Right atrium auricular region (tissue), 2 donors: Measurements from ENCODE around the gene TNF. TPM values are rescaled to one million over a fixed set of nuclear protein-coding genes. Genes with fewer than 3 reads are reported as not detected.

Experiments
- DNase-seq: peaks from one replicate; pipeline ENCODE4 v3.0.0-alpha.2; 2019; ENCODE audit warnings: low spot score
- H3K27ac ChIP-seq, 2 donors: fragments of 200-600 bp; sonication (generic); 1 replicate in 1 of 2; 2 replicates in 1 of 2; pipeline ENCODE4 v1.5.1; 2016 to 2019
- H3K27me3 ChIP-seq, 2 donors: fragments of 200-600 bp; sonication (generic); one replicate each; pipeline versions ENCODE4 v1.5.1 to v1.6.0; 2017 to 2019
- H3K36me3 ChIP-seq: fragments of 200-600 bp; sonication (generic); one replicate; pipeline ENCODE4 v1.5.1; 2016
- H3K4me1 ChIP-seq, 2 donors: fragments of 200-600 bp; sonication (generic); one replicate each; pipeline versions ENCODE4 v1.5.1 to v1.6.0; 2017 to 2019
- H3K4me3 ChIP-seq, 2 donors: fragments of 200-600 bp; sonication (generic); 1 replicate in 1 of 2; 2 replicates in 1 of 2; pipeline ENCODE4 v1.5.1; 2017 to 2019; ENCODE audit warnings: mild to moderate bottlenecking in 1 of 2, moderate library complexity in 1 of 2
- H3K9me3 ChIP-seq, 2 donors: fragments of 200-600 bp; sonication (generic); one replicate each; pipeline ENCODE4 v1.5.1; 2019
- CTCF ChIP-seq, 2 donors: fragments of 200-600 bp; sonication (generic); IDR thresholded peaks; one replicate each; pipeline ENCODE4 v1.5.1; 2019; ENCODE audit warnings: antibody characterized with exemption in 2 of 2
- total RNA-seq, 2 donors: library from RNA; depleted of rRNA; stranded (reverse); fragments of >200 nt; gene quantifications; one replicate each; pipeline ENCODE4 v1.1.0, GENCODE V29; 2016

Gene TNF
- total RNA-seq, 2 donors from 2014 or later = 0.51 TPM; not detected in 1

GRCh38 chr6:31592396-31592771 lies 17.0 kb downstream of the TNF start:
- no peak for DNase-seq
- no peaks in the 10 kb centered on the region for H3K9me3 ChIP-seq
- H3K36me3 ChIP-seq = no peaks in the 10 kb centered on the region
- no peaks in the 10 kb centered on the region for H3K27me3 ChIP-seq
- H3K27ac ChIP-seq = no peak overlapping the region
- H3K4me1 ChIP-seq = no peaks in the 10 kb centered on the region
- no peak for TF ChIP-seq CTCF (IDR thresholded peaks at IDR 0.05)
- H3K4me3 ChIP-seq = no peak overlapping the region

- no peaks in the 10 kb centered on the region for H3K4me1 ChIP-seq
- no peaks in the 10 kb centered on the region for H3K27me3 ChIP-seq
- no peak overlapping the region for H3K4me3 ChIP-seq
- TF ChIP-seq CTCF (IDR thresholded peaks at IDR 0.05) = peak in 1 of 2 donors; percentile 45
- no peaks in the 10 kb centered on the region for H3K36me3 ChIP-seq
- H3K9me3 ChIP-seq = no peaks in the 10 kb centered on the region
- no peak for DNase-seq
- H3K27ac ChIP-seq = no peak overlapping the region
Measured at GRCh38 chr6:31597006-31597405, 21.6 kb downstream of the TNF start.

GRCh38 chr6:31607317-31607716 lies 32.0 kb downstream of the TNF start:
- Histone ChIP-seq H3K9me3 (no peaks in the 10 kb centered on the region), H3K4me1 (no peaks in the 10 kb centered on the region), H3K36me3 (no peaks in the 10 kb centered on the region), H3K27ac (no peak overlapping the region), H3K4me3 (no peak overlapping the region), H3K27me3 (no peaks in the 10 kb centered on the region)
- DNase-seq = no peak
- TF ChIP-seq CTCF (IDR thresholded peaks at IDR 0.05) = no peak

- H3K27ac ChIP-seq = no peak overlapping the region
- no peak overlapping the region for H3K4me3 ChIP-seq
- H3K4me1 ChIP-seq = no peaks in the 10 kb centered on the region
- DNase-seq = no peak
- no peaks in the 10 kb centered on the region for H3K27me3 ChIP-seq
- no peak for TF ChIP-seq CTCF (IDR thresholded peaks at IDR 0.05)
- no peaks in the 10 kb centered on the region for H3K36me3 ChIP-seq
- no peaks in the 10 kb centered on the region for H3K9me3 ChIP-seq
Measured at GRCh38 chr6:31609519-31610406, 34.4 kb downstream of the TNF start.

DNA sequence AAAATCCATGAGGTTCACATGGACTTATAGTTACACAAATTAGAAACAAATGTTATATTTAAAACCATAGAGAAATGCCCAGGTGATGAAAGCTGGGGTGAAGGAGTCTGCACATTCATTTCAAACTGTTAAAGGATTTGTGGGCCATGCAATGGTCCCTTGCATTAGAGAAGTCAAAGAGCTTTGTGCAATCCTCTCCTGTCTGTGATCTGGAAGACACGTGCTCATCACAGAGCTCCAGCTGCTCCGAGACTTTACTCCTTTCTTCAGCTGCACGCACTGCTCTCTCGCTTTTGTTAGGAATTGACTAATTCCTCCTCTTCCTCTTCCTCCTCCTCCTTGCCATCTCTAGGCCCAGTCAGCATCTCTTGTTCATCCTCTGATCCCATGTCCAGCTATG lies 35.6 kb downstream of the TNF start:
- no peaks in the 10 kb centered on the region for H3K27me3 ChIP-seq
- H3K4me3 ChIP-seq = no peak overlapping the region
- H3K9me3 ChIP-seq = no peaks in the 10 kb centered on the region
- TF ChIP-seq CTCF (IDR thresholded peaks at IDR 0.05) = no peak
- H3K27ac ChIP-seq = no peak overlapping the region
- H3K4me1 ChIP-seq = no peaks in the 10 kb centered on the region
- H3K36me3 ChIP-seq = no peaks in the 10 kb centered on the region
- DNase-seq = no peak
